NCI-H146 (cell line): ENCODE data around the gene DLGAP4.

Source experiments
- DNase-seq: peaks from one replicate; lab custom pipeline; 2025; lab: John Stamatoyannopoulos, UW

The DLGAP4 gene

GRCh38 chr20:36478137-36478905, 172.2 kb downstream of the DLGAP4 start:
- DNase-seq, result no peak

- no peak for DNase-seq
Measured at GRCh38 chr20:36479938-36480337, 173.8 kb downstream of the DLGAP4 start.

GRCh38 chr20:36480456-36481048, 174.4 kb downstream of the DLGAP4 start:
- DNase-seq, result no peak

GRCh38 chr20:36481380-36482043, 175.4 kb downstream of the DLGAP4 start:
- no peak for DNase-seq

GRCh38 chr20:36482044-36482473, 175.9 kb downstream of the DLGAP4 start:
- DNase-seq, result peak; percentile 70

GRCh38 chr20:36483209-36483918, 177.2 kb downstream of the DLGAP4 start:
- no peak for DNase-seq

- DNase-seq, result no peak
Measured at GRCh38 chr20:36483919-36484808, 178.0 kb downstream of the DLGAP4 start.

GRCh38 chr20:36485286-36485685, 179.1 kb downstream of the DLGAP4 start:
- no peak for DNase-seq

GRCh38 chr20:36487069-36487468, 180.9 kb downstream of the DLGAP4 start:
- no peak for DNase-seq

GRCh38 chr20:36490191-36490590, 184.1 kb downstream of the DLGAP4 start:
- no peak for DNase-seq

GRCh38 chr20:36491901-36492617, 185.9 kb downstream of the DLGAP4 start:
- no peak for DNase-seq

GRCh38 chr20:36493051-36493800, 187.1 kb downstream of the DLGAP4 start:
- peak; percentile 16 for DNase-seq

- DNase-seq, result no peak
Measured at GRCh38 chr20:36493801-36494114, 187.6 kb downstream of the DLGAP4 start.

- no peak for DNase-seq
Measured at GRCh38 chr20:36496707-36497669, 190.8 kb downstream of the DLGAP4 start.

- no peak for DNase-seq
Measured at GRCh38 chr20:36497856-36498255, 191.7 kb downstream of the DLGAP4 start.

- no peak for DNase-seq
Measured at GRCh38 chr20:36498386-36499179, 192.4 kb downstream of the DLGAP4 start.

- no peak for DNase-seq
Measured at GRCh38 chr20:36499211-36499610, 193.1 kb downstream of the DLGAP4 start.
